ENCODE results near the gene DNASE1L2.

GRCh38 chr16:2190002-2190658 is 46.1 kb upstream of the DNASE1L2 start:
- TF ChIP-seq CTCF (IDR thresholded peaks at IDR 0.05) (no peak), POLR2A (IDR thresholded peaks at IDR 0.05) (no peak)

Data from suprapubic skin (tissue), 3 donors.